Stimulated activated CD4-positive, alpha-beta T cell treated with anti-CD3 and anti-CD28 coated beads, Interleukin-1b, Interleukin-23, amount 100 ng/mL, for 24 hours (primary cell): ENCODE measurements around the gene MOGAT1.
A peak's percentile ranks its signal among the peaks of the same experiment; 100 is the strongest.

Source experiments
- DNase-seq, 4 experiments: peaks; one replicate each; pipeline ENCODE4 v3.0.0-alpha.2; 2020; ENCODE audit warnings: low read depth in 4 of 4, low spot score in 1 of 4

The MOGAT1 gene, protein sequence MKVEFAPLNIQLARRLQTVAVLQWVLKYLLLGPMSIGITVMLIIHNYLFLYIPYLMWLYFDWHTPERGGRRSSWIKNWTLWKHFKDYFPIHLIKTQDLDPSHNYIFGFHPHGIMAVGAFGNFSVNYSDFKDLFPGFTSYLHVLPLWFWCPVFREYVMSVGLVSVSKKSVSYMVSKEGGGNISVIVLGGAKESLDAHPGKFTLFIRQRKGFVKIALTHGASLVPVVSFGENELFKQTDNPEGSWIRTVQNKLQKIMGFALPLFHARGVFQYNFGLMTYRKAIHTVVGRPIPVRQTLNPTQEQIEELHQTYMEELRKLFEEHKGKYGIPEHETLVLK

DNA sequence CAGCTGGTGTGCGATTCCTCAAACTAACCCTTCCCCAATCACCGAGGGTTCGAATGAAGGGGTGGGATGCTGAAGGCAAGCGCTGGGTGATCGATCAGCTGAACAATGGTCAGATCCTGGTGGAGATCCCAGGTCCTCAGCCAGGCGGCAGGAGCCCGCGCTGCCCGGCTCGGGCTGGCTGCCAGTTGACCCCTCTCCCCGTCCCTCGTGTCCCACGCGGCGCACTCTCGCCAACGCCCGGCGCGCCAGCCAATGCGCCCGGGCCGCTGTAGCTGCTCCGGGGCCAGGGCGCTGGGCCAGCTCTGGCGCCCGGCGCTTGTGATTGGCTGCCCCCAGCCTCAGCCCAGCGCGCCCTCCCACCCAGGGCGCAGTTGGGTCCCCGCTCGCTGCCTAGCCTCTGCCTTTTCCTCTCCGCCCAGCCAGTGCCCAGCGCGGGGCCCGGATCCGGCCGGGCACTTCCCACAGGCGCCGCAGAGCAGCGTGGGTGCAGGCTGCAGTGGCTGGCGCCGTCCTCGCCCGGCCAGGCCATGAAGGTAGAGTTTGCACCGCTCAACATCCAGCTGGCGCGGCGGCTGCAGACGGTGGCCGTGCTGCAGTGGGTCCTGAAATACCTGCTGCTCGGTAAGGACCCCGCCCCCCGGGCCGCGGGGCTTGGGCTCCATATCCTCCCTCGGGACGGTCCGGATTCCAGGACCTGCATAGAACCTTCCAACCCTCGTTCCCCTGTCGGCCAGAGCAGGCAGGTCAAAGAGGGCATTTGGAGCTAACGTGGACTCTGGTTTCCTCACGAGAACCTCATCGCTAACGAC lies at the start of gene MOGAT1:
MOGAT1 (plus strand) TSS at position 400 of the 809 bp plus-strand sequence; CDS start at position 528, 128 bp downstream.
- DNase-seq, result no peak

DNA sequence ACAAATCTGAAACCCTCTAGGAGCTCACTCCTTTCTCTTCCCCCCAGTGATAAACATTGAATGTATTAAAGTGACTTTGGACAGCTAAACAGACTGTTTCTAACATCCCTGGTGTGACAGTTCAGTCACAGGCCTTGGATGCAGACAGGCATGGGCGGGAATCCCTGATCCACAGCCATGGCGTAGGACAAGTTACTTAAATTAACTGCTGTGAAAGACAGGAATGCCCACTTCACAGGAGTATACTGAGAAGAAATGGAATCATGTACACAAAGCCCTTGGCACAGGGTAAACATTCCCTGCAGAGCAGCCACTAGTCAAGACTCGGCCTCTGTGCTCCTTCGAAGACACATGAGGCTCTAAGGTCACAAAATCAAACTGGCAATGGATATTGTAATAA lies 49.6 kb upstream of the MOGAT1 start:
- DNase-seq, result no peak

DNA sequence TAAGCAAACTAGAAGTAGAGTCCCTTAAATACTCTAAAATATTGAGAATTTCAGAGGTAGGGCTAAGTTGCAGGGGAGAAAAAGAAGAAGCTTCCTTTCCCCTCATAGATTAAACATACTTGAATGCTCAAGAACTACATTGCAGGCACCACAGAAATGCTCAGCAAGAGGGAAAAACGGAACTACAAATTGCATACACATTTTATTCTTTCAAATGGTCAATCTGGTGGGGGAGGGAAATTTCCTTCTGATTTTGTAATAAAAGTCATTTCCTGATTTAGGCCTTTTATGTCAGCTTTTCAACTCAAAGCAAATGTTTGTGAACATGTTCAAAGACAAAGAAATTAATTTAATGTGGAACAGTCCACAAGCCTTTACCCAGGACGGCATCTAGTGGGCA lies 48.5 kb upstream of the MOGAT1 start:
- DNase-seq, result no peak

DNA sequence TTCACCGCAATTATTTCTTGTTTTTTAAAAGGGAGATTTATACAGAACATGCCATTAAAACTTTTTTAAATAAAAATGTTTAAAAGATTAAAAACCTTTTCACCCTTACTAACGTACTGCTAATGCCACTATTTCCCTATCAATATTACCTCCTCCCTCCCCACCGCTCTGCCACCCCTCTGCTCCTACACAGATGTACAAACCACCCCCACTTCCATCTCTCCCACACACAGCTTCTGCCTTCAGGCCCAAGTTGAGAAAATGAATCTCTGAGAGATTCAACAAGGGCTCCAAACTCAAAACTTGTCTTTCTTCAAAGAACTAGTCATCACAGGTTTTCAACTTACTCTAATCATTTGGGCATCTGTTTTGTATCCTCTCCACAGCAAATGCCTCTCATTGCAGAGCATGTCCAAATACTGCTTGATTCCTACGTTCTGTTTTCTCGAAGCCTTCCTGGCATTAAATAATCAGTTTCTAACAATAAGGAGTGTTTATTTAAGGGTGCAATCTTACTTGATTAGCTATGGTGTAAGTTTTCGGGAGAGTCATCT lies 47.6 kb upstream of the MOGAT1 start:
- DNase-seq, result no peak

DNA sequence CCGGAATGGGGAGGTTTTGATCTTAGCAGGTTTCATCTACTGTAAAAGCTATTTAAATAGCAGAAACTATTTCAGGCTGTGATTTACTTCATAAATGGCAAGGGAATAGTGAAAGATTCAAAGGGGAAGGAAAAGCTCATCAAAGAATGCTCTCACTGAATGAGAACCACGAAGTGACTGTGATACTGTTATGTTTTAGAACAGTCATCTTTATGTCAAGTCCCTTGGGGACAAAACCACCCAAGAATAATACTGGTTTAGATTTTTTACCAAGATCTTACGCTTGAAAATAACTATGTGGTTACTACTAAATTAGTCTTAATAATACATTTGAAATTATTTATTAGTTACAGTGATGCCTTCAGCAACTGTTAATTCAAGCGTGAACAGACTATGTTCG lies 43.7 kb upstream of the MOGAT1 start:
- DNase-seq, result no peak

DNA sequence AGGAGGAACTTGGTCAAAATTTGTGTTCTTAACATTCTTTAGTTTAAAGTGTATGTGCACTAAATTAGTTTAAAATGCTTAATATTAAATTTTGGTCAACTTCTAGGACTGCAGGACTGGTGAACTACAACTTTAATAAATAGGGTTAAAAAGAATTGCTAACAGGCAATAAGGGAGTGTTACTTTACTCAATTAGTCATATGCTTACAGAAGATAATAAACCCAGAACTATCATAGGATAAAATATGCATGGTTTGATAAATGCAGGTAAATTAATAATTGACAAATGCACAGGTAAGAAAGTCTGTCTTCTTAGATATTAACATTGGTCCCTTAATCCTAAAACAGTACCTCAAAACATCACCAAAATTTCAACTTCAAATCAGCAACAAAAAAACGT lies 36.2 kb upstream of the MOGAT1 start:
- DNase-seq, result no peak

DNA sequence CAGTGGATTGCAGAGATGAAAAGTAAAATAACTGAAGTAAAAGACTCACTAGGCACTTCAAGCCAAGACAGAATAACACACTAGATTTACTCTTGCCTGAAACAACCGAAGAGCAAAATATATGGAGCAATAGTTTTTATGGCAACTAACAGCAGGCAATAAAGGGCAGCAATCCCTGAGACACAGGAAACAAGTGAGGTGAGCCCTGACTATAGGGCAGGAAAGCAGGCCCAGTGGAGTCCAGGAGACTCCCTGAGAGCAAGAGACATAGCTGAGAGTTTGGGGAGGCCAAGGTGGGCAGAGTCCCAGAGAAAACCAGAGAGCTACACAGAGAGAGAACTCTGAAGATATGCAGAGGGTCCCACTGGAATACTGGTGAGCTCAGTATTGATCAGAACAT lies 34.4 kb upstream of the MOGAT1 start:
- no peak for DNase-seq

DNA sequence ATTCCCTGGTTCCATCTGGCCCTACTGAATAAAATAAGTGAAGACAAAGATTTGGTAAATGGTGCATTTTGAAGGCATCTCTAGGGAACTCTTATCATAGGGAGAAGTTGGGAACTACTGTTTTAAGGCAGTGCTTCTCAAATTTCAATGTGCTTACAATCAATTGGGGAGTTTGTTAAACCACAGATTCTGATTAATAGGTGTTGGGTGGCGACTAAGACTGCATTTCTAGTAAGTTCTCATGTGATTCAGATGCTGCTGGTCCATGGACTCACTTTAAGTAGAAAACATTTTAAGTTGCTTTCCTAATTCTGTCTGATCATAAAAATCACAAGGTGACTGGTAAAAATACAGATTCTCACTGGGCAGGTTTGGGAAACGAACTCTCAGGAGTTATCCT lies 30.1 kb upstream of the MOGAT1 start:
- no peak for DNase-seq

DNA sequence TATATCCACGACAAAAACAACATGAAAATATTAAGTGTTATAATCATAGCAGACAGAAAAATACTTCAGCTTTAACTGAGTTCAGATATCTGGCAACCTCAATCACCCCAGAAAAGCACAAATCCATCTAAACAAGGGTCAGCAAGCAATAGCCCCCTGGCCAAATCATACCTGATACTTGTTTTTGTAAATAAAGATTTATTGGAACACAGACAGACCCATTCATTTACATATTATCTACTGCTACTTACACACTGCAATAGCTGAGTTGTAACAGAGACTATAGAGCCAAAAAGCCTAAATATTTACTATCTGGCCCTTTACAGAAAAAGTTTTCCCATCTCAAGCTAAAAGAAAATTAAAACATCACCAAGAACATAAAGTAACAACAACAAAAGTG lies 28.3 kb upstream of the MOGAT1 start:
- no peak for DNase-seq

DNA sequence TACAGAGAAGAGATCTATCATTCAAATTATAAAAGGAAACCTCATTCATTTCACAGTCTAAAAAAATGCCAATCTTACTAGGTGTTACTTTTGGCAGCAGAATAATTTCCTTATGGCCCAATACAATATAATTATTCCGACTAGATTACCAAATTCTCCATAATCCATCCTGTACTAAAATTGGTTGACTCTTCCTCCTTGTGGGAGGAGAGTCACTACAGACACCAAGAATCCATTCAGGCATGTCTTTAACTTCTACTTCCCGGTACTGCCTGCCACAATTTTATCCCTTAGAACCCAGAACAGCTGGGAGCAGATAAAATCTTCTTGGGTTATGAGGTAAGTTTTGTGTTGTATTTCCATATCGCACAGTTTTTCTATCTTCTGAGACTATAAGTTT lies 25.4 kb upstream of the MOGAT1 start:
- no peak for DNase-seq

DNA sequence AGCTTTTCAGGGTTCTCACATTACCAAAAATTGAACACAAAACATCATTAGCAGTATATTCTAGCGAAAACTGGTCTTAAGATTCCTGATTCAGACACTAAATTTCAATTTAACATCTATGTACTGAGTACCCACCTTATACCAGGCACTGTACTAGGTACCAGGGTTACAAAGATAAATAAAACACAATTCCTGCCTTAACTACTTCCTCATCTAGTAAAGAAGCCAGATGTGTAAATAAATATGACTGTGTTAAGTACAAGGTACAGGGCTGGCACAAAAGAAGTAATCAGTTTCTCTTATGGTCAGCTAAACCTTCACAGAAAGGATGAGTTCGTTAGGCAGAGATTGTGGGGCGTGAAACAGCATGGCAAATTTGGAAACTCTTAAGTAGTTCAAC lies 21.7 kb upstream of the MOGAT1 start:
- DNase-seq, result no peak

DNA sequence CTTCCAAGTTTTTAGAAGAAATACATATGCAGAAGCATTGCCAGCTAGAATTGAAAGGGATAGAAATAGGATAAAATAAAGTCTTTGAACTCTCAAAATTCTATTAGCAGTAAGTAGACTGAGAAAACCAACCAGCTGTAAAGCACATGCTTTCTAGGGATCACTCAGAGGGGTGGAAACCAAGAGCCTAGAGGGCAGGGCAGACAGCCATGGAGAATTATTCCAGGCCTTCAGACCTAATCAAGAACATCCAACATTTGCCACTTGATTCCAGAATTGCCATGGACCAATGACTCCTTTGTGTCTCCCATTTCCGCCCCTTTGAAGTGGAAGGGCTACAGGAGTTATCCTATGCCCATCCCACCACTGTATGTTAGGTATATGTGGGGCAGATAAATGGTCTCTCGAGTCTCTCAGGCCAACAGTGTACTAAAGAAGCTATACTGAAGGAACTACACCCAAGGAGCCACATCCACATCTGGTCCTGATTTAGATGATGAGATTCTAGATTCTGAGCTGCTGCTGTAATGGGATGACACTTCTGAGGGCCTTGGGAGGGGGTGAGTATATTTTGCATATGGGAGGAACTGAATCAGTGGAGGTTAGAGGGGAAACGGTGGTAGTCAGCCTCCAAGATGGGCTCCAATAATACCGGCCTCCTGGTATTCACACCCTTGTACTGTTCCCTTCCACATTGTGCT lies 19.6 kb upstream of the MOGAT1 start:
- DNase-seq, result no peak

DNA sequence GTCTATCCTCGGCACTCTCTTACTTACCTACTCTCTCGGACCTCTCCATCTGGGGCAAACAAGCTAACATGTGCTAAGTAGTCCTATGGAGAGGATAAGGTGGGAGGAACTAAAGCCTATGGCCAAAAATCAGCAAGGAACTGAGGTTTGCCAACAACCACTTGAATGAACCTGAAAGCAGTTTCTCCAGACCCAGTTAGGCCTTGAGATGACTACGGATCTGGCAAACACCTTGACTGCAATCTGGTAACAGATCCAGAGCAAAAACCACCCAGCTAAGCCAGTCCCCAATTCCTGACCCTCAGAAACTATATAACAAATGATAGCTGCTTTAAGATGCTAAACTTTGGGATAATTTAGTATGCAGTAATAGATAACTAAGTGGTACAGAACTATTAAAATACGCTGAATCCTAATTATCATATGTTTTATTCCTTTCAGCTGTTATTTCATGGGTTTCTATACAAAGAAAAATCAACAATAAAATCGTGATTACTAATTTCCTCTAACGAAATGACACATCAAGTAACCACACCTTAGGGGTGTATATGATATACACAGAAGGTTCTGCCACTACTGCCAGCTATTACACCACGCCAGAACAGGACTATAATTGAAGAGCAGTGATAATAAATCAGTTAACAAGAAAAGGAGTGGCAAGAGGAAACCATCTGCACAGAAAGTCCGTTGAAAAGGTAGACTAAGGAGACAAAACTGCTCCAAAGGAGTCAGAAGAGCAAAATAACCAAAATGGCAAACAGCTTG lies 18.8 kb upstream of the MOGAT1 start:
- no peak for DNase-seq

DNA sequence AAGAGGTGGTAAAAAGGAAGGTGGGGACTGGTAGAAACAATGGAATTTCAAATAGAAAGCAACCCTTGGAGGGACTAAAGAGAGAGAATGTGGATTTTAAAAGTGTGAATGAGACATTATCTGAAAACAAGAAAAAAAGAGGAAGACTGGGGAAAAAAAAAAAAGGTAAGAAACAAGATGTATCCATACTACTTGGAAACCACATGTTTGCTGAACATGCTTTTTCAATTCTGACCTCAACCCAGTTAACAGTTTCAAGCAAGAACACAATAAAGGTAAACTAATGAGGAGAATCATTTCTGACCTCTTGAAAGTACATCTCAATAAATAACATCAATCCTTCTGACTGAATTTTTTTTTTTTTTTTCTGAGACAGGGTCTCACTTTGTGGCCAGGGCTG lies 18.2 kb upstream of the MOGAT1 start:
- DNase-seq, result no peak

DNA sequence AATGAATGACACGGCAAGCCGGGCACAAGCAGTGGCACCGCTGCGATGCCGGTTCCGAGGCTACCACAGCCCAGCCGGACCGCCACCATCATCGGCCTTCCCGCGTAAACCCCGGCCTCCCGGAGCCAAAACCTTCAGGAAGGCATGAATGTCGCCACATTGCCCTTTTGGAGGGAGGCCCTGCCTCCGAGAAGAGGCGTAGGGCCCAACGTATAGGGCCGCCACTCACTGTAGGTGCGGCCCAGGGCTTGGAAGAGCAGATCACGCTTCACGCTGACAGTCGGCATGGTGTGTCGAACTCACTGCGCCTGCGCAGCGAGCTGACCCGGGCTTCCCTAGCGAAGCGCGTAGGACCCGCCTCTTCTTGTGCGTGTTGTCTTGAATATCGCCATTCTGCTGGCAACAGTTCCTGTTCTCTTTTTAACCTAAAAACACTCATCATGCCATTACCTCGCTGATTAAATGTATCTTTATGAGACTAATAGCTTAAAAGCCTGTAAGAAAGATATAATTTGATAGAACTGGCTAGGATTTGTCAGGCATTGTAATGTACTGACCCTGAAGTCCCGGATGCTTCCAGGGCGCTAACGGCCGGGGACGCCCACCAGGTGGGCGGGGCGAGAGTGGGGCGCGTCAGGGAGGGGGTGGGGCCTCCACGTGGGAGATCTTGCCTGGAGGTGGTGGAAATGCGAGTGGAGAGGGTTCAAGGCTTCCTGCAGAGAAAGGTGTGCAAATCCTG lies 15.5 kb upstream of the MOGAT1 start, which contains the start of gene FARSB:
FARSB (minus strand) TSS at position 306 of the 739 bp plus-strand sequence; CDS start at position 287, 19 bp downstream.
- peak; percentile 84 to 85 (median 84) for DNase-seq

DNA sequence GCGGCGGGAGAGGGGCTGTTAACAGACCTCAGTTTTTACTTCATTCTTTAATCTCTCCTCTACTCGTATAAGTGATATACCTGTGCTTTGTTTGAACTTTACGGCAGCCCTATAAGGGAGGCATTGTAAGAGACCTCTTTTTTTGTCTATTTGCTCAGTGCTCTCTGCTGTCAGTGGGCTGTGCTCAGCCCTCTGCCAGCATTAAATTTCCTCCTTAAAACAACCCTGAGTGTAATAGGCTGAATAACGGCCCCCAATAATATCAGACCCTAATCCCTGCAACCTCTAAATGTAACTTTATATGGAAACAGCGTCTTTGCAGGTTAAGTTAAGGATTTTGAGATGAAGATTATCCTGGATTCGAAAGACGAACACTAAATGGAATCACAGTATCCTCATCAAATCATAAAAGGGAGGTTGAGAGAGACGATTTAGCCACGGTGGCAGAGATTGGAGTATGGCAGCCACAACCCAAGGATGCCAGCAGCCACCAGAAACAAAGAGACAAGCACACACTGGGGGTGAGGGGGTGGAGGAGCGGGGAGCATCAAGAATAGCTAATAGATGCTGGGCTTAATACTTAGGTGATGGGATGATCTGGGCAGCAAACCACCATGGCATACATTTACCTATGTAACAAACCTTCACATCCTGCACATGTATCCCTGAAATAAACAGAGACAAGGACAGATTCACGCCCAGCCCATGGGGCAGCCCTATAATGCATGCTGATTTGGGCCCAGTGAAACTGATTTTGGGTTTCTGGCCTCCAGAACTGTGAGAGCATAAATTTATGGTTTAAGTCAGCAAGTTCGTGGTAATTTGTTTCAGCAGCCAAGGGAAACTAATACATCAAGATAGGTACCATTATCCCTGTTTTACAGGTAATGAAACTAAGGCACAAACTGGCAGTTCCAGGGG lies 14.7 kb upstream of the MOGAT1 start:
- no peak for DNase-seq

DNA sequence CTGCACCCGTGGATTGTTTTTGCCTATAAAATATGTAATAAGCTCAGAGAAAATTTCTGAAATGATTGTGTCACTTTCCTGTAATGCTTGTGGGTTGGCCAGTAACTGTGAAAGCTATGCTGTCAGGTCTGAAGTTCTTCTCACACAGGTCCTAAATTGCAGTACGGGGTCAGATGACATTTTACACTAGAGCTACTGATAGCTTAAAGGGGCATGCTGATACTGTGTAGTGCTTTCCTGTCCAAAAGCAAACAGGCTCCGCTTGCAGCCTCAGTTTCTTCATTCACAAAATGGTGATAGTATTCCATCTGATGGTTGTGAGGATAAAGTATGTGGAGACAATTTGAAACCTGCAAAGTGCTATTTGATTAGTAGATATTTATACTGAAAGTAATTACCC lies 8.0 kb upstream of the MOGAT1 start:
- no peak for DNase-seq

DNA sequence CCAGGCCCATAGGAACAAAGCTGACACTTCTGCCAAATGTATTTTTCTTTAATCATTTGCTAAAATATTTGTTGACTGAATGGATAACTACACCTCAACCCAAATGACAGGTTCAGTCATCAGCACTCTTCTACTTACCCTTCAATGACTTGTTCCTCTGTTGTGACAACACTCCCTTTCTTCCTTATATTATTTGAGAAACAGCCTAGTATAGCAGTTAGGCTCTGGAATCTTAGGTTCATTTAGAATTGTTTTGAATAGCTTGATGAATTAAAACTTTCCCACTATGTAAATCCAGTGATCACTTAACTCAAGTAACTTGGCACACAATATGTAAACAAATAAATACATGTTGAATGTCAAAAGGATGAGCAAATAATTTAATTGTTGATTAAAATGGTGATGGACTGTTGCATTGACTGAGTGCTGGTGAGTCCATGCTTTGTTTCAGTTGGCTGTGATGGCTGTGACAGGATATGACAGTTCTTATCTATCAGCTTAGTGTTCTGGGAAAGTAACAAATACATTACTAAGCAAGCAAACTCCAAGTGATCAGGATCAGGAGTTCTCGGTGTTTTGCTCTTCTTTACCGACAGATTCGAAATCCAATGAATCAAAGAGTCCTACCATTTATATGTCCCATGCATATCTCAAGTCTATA lies 2.8 kb upstream of the MOGAT1 start:
- no peak for DNase-seq

DNA sequence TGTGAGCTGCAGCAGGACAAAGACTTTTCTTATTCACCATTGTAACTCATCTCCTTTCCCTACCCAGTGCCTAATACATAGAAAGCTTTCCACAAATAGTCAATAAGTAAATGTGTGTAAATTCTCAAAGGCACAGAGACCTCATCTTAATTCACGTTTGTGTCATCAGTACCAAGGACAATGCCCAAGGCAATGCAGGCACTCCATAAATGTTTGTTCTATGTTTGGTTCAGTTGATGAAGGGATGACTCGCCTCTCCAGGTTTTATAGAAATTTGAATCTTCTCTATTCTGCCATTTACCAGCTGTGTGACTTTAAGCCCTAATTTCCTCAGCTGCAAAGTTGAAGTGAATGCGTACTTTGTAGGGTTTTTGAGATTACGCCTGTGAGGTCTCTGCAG lies 2.1 kb upstream of the MOGAT1 start:
- DNase-seq, result no peak
